Loucy (cell line): ENCODE measurements around the gene GOLGA5.

Experiments used
- CTCF ChIP-seq: fragments of 200-600 bp; sonication (generic); conservative IDR thresholded peaks from 2 replicates; pipeline ENCODE4 v1.5.1; 2014; ENCODE audit warnings: mild to moderate bottlenecking, antibody characterized with exemption, low read length
- EZH2phosphoT487 ChIP-seq: fragments of 200-600 bp; IDR thresholded peaks from 2 replicates; pipeline ENCODE4 v1.6.1; 2018; ENCODE audit warnings: antibody characterized with exemption, mild to moderate bottlenecking, moderate library complexity, borderline replicate concordance

GRCh38 chr14:92753250-92753649 lies 40.9 kb upstream of the GOLGA5 start:
- no peak for TF ChIP-seq CTCF
- TF ChIP-seq EZH2phosphoT487 = no peak
